K562 (cell line): Measurements from ENCODE around the gene ZNF334.

Experiments used
- CHD4 ChIP-seq: fragments of 200-600 bp; sonication (generic); IDR thresholded peaks from 3 replicates; pipeline ENCODE4 v1.6.1; 2012; ENCODE audit warnings: low read depth, mild to moderate bottlenecking, mixed read lengths, low read length, inconsistent platforms; ENCODE audit not compliant: insufficient read depth, insufficient replicate concordance, poor library complexity, severe bottlenecking
- EZH2 ChIP-seq: IDR thresholded peaks from 2 replicates; pipeline ENCODE4 v1.6.1; 2012; ENCODE audit warnings: low read depth, mild to moderate bottlenecking, inconsistent platforms, low read length, borderline replicate concordance
- FOXK2 ChIP-seq, 2 experiments: fragments of 450-650 bp; IDR thresholded peaks in 1 of 2; conservative IDR thresholded peaks in 1 of 2; 2 replicates each; pipeline ENCODE4 v1.6.1; 2016; ENCODE audit warnings: low read depth in 2 of 2, mild to moderate bottlenecking in 1 of 2
- POLR2AphosphoS5 ChIP-seq: IDR thresholded peaks from 2 replicates; pipeline ENCODE4 v1.6.1; 2011; ENCODE audit warnings: mild to moderate bottlenecking, low read depth, low read length, moderate library complexity; ENCODE audit not compliant: control insufficient read depth, insufficient read depth
- SP1 ChIP-seq: sonication (generic); formaldehyde crosslinking; IDR thresholded peaks from 2 replicates; pipeline ENCODE4 v1.8.1; 2022; ENCODE audit warnings: mild to moderate bottlenecking, missing genetic modification reagents
- TF ChIP-seq, protein P1 (sequence below): fragments of 450-650 bp; formaldehyde crosslinking; IDR thresholded peaks from 2 replicates; pipeline ENCODE4 v1.4.0; 2020; ENCODE audit warnings: mild to moderate bottlenecking, moderate library complexity
- TF ChIP-seq, protein P2 (sequence below): fragments of 450-650 bp; IDR thresholded peaks from 2 replicates; pipeline ENCODE4 v1.6.1; 2016; ENCODE audit warnings: antibody characterized with exemption
- TF ChIP-seq, protein P3 (sequence below): fragments of 150-350 bp; conservative IDR thresholded peaks from 2 replicates; pipeline ENCODE4 v1.6.1; 2014; ENCODE audit warnings: low read length
- TF ChIP-seq, protein P4 (sequence below): fragments of 250-450 bp; sonication (Bioruptor Pico); IDR thresholded peaks from 2 replicates; pipeline ENCODE4 v1.5.0; 2022; ENCODE audit warnings: mild to moderate bottlenecking

DNA sequence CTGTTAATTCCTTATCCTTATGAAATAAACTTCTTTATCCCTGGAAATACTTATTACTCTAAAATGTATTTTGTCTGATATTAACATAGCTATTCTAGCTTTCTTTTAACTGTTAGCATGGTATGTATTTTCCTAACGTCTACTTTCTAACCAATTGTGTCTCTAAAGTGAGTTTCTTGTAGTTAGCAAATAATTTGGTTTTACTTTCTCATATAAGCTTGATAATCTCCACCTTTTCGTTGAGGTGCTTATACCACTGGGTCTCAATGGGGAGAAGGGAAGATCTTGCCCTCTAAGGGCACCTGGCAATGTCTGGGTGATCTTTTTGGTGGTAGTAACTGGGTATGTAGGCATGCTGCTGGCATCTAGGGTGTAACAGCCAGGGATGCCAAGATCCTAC is 25.7 kb downstream of the ZNF334 start:
- TF ChIP-seq, protein P1, sequence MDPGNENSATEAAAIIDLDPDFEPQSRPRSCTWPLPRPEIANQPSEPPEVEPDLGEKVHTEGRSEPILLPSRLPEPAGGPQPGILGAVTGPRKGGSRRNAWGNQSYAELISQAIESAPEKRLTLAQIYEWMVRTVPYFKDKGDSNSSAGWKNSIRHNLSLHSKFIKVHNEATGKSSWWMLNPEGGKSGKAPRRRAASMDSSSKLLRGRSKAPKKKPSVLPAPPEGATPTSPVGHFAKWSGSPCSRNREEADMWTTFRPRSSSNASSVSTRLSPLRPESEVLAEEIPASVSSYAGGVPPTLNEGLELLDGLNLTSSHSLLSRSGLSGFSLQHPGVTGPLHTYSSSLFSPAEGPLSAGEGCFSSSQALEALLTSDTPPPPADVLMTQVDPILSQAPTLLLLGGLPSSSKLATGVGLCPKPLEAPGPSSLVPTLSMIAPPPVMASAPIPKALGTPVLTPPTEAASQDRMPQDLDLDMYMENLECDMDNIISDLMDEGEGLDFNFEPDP (CRISPR knock-in tag), result no peak
- TF ChIP-seq EZH2 (no peak), FOXK2 (conservative IDR thresholded peaks at IDR 0.05 in 1 of 2, IDR thresholded peaks at IDR 0.05 in 1 of 2; ENCODE audit: low read depth in 2 of 2) (no peak), POLR2AphosphoS5 (no peak), CHD4 (no peak), SP1 (CRISPR knock-in tag) (no peak)
- TF ChIP-seq, protein P2, sequence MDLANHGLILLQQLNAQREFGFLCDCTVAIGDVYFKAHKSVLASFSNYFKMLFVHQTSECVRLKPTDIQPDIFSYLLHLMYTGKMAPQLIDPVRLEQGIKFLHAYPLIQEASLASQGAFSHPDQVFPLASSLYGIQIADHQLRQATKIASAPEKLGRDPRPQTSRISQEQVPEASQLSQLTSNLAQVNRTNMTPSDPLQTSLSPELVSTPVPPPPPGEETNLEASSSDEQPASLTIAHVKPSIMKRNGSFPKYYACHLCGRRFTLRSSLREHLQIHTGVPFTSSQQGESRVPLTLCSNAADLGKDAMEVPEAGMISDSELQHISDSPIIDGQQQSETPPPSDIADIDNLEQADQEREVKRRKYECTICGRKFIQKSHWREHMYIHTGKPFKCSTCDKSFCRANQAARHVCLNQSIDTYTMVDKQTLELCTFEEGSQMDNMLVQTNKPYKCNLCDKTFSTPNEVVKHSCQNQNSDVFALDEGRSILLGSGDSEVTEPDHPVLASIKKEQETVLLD, result no peak
- TF ChIP-seq, protein P3, sequence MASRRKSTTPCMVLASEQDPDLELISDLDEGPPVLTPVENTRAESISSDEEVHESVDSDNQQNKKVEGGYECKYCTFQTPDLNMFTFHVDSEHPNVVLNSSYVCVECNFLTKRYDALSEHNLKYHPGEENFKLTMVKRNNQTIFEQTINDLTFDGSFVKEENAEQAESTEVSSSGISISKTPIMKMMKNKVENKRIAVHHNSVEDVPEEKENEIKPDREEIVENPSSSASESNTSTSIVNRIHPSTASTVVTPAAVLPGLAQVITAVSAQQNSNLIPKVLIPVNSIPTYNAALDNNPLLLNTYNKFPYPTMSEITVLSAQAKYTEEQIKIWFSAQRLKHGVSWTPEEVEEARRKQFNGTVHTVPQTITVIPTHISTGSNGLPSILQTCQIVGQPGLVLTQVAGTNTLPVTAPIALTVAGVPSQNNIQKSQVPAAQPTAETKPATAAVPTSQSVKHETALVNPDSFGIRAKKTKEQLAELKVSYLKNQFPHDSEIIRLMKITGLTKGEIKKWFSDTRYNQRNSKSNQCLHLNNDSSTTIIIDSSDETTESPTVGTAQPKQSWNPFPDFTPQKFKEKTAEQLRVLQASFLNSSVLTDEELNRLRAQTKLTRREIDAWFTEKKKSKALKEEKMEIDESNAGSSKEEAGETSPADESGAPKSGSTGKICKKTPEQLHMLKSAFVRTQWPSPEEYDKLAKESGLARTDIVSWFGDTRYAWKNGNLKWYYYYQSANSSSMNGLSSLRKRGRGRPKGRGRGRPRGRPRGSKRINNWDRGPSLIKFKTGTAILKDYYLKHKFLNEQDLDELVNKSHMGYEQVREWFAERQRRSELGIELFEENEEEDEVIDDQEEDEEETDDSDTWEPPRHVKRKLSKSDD, result no peak
- TF ChIP-seq, protein P4, sequence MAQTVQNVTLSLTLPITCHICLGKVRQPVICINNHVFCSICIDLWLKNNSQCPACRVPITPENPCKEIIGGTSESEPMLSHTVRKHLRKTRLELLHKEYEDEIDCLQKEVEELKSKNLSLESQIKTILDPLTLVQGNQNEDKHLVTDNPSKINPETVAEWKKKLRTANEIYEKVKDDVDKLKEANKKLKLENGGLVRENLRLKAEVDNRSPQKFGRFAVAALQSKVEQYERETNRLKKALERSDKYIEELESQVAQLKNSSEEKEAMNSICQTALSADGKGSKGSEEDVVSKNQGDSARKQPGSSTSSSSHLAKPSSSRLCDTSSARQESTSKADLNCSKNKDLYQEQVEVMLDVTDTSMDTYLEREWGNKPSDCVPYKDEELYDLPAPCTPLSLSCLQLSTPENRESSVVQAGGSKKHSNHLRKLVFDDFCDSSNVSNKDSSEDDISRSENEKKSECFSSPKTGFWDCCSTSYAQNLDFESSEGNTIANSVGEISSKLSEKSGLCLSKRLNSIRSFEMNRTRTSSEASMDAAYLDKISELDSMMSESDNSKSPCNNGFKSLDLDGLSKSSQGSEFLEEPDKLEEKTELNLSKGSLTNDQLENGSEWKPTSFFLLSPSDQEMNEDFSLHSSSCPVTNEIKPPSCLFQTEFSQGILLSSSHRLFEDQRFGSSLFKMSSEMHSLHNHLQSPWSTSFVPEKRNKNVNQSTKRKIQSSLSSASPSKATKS (CRISPR knock-in tag), result no peak
